Measurements from ENCODE around the gene CTAG1B. TPM values are rescaled to one million over a fixed set of nuclear protein-coding genes. Genes with fewer than 3 reads are reported as not detected.

The CTAG1B gene
- total and polyA plus RNA-seq, 2 donors (not counting 1 experiment from before 2014, with no cell fraction given): 0.09 TPM; not detected in 1

- WGBS (ENCODE audit: insufficient coverage): no CpG with 5 or more reads among the region's 6 CpGs
- Histone ChIP-seq H3K79me2 (ENCODE audit: control insufficient read depth, insufficient read depth, low read length) (no peaks in the 10 kb centered on the region), H3K4me1 (ENCODE audit: control insufficient read depth in 2 of 2, insufficient read depth in 2 of 2, low read length in 2 of 2) (no peaks in the 10 kb centered on the region), H3K27ac (ENCODE audit: low read length in 2 of 2) (no peak overlapping the region), H3K9ac (ENCODE audit: low read length) (no peak overlapping the region), H3K4me2 (replicated peaks; ENCODE audit: low read depth, low read length, poor library complexity, severe bottlenecking) (no peak overlapping the region), H3K9me3 (ENCODE audit: control extremely low read depth in 1 of 3, control insufficient read depth in 2 of 3, insufficient read depth in 1 of 3, low read length in 2 of 3) (no peaks in the 10 kb centered on the region), H3K27me3 (replicated peaks in 1 of 4; ENCODE audit: control extremely low read depth in 1 of 4, control insufficient read depth in 3 of 4, insufficient read depth in 4 of 4, low read length in 3 of 4) (no peaks in the 10 kb centered on the region), H2AFZ (ENCODE audit: insufficient read depth, low read depth, low read length, poor library complexity, severe bottlenecking) (no peak overlapping the region), H3K36me3 (replicated peaks in 1 of 2; ENCODE audit: control extremely low read depth in 1 of 2, control insufficient read depth in 1 of 2, extremely low read depth in 1 of 2, insufficient read depth in 2 of 2, low read length in 1 of 2) (no peaks in the 10 kb centered on the region), H3K4me3 (ENCODE audit: control extremely low read depth in 1 of 5, extremely low read depth in 1 of 5, insufficient read depth in 1 of 5, low read depth in 2 of 5, low read length in 4 of 5) (no peak overlapping the region), H4K20me1 (ENCODE audit: control insufficient read depth, insufficient read depth, low read length, poor library complexity, severe bottlenecking) (no peaks in the 10 kb centered on the region)
- no peak overlapping the region for H3K4me3 Mint-ChIP-seq
- no peak overlapping the region for H3K27ac Mint-ChIP-seq
- H3K9me3 Mint-ChIP-seq (ENCODE audit: insufficient read depth): no peaks in the 10 kb centered on the region
- POLR2A ChIA-PET: no interaction called here
- TF ChIP-seq CTCF (IDR thresholded peaks at IDR 0.05) (no peak), EZH2 (IDR thresholded peaks at IDR 0.05; ENCODE audit: borderline replicate concordance, insufficient read depth, low read depth, low read length, poor library complexity, severe bottlenecking) (no peak)
- CTCF ChIA-PET: no interaction called here
- H3K4me1 Mint-ChIP-seq: no peaks in the 10 kb centered on the region
- intact Hi-C loops (cut with micrococcal nuclease): no loop called here
- no peak for ATAC-seq (ENCODE audit: low read depth)
- no peak for DNase-seq
- no peaks in the 10 kb centered on the region for H3K27me3 Mint-ChIP-seq
These were observed 13.5 kb downstream of the CTAG1B start for GRCh38 chrX:154605566-154605965.

GRCh38 chrX:154603438-154604430 lies 15.3 kb downstream of the CTAG1B start:
- Histone ChIP-seq H3K9ac (ENCODE audit: low read length) (no peak overlapping the region), H3K9me3 (ENCODE audit: control extremely low read depth in 1 of 3, control insufficient read depth in 2 of 3, insufficient read depth in 1 of 3, low read length in 2 of 3) (no peaks in the 10 kb centered on the region)
- 89% methylated on average over 10 of the region's 13 CpGs for WGBS (ENCODE audit: insufficient coverage)

More at GRCh38 chrX:154603438-154604430, 15.3 kb downstream of the CTAG1B start:
- CTCF ChIA-PET: interaction anchor here (0.6 to 0.9 kb wide), 2 partner anchors 236 to 1608 kb away, joined by 3 read pairs; no protein-coding TSS in a partner anchor
- Histone ChIP-seq H4K20me1 (ENCODE audit: control insufficient read depth, insufficient read depth, low read length, poor library complexity, severe bottlenecking) (no peaks in the 10 kb centered on the region), H2AFZ (ENCODE audit: insufficient read depth, low read depth, low read length, poor library complexity, severe bottlenecking) (no peak overlapping the region), H3K79me2 (ENCODE audit: control insufficient read depth, insufficient read depth, low read length) (no peaks in the 10 kb centered on the region), H3K36me3 (replicated peaks in 1 of 2; ENCODE audit: control extremely low read depth in 1 of 2, control insufficient read depth in 1 of 2, extremely low read depth in 1 of 2, insufficient read depth in 2 of 2, low read length in 1 of 2) (no peaks in the 10 kb centered on the region), H3K4me1 (ENCODE audit: control insufficient read depth in 2 of 2, insufficient read depth in 2 of 2, low read length in 2 of 2) (no peaks in the 10 kb centered on the region), H3K27ac (ENCODE audit: low read length in 2 of 2) (no peak overlapping the region), H3K27me3 (replicated peaks in 1 of 4; ENCODE audit: control extremely low read depth in 1 of 4, control insufficient read depth in 3 of 4, insufficient read depth in 4 of 4, low read length in 3 of 4) (no peaks in the 10 kb centered on the region), H3K4me2 (replicated peaks; ENCODE audit: low read depth, low read length, poor library complexity, severe bottlenecking) (no peak overlapping the region), H3K4me3 (ENCODE audit: control extremely low read depth in 1 of 5, extremely low read depth in 1 of 5, insufficient read depth in 1 of 5, low read depth in 2 of 5, low read length in 4 of 5) (no peak overlapping the region)
- ATAC-seq (ENCODE audit: low read depth) (no peak), DNase-seq (no peak)
- intact Hi-C loops (cut with micrococcal nuclease): no loop called here
- POLR2A ChIA-PET: no interaction called here
- H3K4me3 Mint-ChIP-seq: no peak overlapping the region
- no peaks in the 10 kb centered on the region for H3K4me1 Mint-ChIP-seq
- H3K27ac Mint-ChIP-seq: no peak overlapping the region
- no peaks in the 10 kb centered on the region for H3K9me3 Mint-ChIP-seq (ENCODE audit: insufficient read depth)
- no peaks in the 10 kb centered on the region for H3K27me3 Mint-ChIP-seq
- TF ChIP-seq EZH2 (IDR thresholded peaks at IDR 0.05; ENCODE audit: borderline replicate concordance, insufficient read depth, low read depth, low read length, poor library complexity, severe bottlenecking) (no peak), CTCF (IDR thresholded peaks at IDR 0.05) (no peak)

All from B cell (primary cell).